ENCODE measurements around the gene ATF6.

GRCh38 chr1:161956930-161957329 is 190.8 kb downstream of the ATF6 start:
- no peak for TF ChIP-seq USF2 (IDR thresholded peaks at IDR 0.05)
- no peak for TF ChIP-seq CHD2 (IDR thresholded peaks at IDR 0.05; ENCODE audit: low read length, partially characterized antibody)
